Measurements from ENCODE around the gene NFKB1.
A peak's percentile ranks its signal among the peaks of the same experiment; 100 is the strongest.
"Not testable (repeated sequence)": the region's sequence is repeated elsewhere in the genome, so short reads cannot be mapped to it uniquely, and the experiment has no call there.

NFKB1 gene, protein sequence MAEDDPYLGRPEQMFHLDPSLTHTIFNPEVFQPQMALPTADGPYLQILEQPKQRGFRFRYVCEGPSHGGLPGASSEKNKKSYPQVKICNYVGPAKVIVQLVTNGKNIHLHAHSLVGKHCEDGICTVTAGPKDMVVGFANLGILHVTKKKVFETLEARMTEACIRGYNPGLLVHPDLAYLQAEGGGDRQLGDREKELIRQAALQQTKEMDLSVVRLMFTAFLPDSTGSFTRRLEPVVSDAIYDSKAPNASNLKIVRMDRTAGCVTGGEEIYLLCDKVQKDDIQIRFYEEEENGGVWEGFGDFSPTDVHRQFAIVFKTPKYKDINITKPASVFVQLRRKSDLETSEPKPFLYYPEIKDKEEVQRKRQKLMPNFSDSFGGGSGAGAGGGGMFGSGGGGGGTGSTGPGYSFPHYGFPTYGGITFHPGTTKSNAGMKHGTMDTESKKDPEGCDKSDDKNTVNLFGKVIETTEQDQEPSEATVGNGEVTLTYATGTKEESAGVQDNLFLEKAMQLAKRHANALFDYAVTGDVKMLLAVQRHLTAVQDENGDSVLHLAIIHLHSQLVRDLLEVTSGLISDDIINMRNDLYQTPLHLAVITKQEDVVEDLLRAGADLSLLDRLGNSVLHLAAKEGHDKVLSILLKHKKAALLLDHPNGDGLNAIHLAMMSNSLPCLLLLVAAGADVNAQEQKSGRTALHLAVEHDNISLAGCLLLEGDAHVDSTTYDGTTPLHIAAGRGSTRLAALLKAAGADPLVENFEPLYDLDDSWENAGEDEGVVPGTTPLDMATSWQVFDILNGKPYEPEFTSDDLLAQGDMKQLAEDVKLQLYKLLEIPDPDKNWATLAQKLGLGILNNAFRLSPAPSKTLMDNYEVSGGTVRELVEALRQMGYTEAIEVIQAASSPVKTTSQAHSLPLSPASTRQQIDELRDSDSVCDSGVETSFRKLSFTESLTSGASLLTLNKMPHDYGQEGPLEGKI

GRCh38 chr4:102500696-102501446 lies at the start of gene NFKB1:
TSS of gene NFKB1 (plus strand) at chr4:102501359. CDS start at chr4:102525519, 24,160 bp downstream.
- DNase-seq (ENCODE audit: low spot score) = peak; percentile 70
- FAIRE-seq = no peak

- DNase-seq (ENCODE audit: low spot score) = no peak
- FAIRE-seq = no peak
These were observed 48.3 kb upstream of the NFKB1 start for GRCh38 chr4:102452854-102453253.

DNA sequence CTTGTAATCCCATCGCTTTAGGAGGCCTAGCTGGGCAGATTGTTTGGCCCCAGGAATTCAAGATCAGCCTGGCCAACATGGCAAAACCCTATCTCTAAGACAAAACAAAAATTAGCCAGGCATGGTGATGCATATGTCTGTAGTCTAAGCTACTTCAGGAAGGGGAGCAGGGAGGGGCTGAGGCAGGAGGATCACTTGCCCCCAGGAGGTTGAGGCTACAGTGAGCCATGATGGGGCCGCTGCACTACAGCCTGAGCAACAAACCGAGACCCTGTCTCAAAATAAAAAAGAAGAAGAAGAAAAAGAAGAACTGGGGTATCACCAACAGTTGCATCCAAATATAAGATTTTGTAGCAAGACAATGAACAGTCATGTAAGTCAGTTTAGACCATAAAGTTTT lies 47.3 kb upstream of the NFKB1 start:
- DNase-seq (ENCODE audit: low spot score) = no peak
- no peak for FAIRE-seq

GRCh38 chr4:102454268-102454667 lies 46.9 kb upstream of the NFKB1 start:
- DNase-seq (ENCODE audit: low spot score) = no peak
- no peak for FAIRE-seq

GRCh38 chr4:102454981-102455685 lies 46.0 kb upstream of the NFKB1 start:
- FAIRE-seq = no peak
- DNase-seq (ENCODE audit: low spot score) = no peak

- FAIRE-seq (no peak), DNase-seq (ENCODE audit: low spot score) (no peak)
These were observed 45.4 kb upstream of the NFKB1 start for GRCh38 chr4:102455750-102456149.

- FAIRE-seq = no peak
These were observed 34.9 kb upstream of the NFKB1 start for GRCh38 chr4:102466298-102466697.

DNA sequence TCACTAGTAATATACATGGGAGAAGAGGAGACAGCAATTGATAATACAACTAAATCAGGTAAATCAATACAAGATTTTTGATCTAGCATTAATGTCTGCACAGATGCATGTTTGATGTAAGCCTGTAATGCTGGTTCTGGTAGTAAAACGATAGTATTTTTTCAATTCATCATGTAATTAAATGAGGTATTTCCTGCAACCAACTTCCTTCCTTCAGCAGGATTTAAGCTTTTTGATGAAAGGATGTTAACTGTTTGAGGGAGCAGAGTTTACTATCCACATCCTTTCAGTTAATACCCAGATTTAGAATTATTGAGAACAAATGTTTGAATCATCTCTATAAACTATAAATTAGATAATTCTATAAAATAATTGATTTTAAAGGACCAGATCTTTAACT lies 31.4 kb upstream of the NFKB1 start:
- FAIRE-seq (no peak), DNase-seq (ENCODE audit: low spot score) (no peak)

More at GRCh38 chr4:102466298-102466697, 34.9 kb upstream of the NFKB1 start:
- no peak for DNase-seq (ENCODE audit: low spot score)

- no peak for FAIRE-seq
- no peak for DNase-seq (ENCODE audit: low spot score)
These were observed 28.6 kb upstream of the NFKB1 start for GRCh38 chr4:102472441-102473013.

GRCh38 chr4:102473476-102473875 lies 27.7 kb upstream of the NFKB1 start:
- FAIRE-seq (no peak), DNase-seq (ENCODE audit: low spot score) (no peak)

GRCh38 chr4:102474736-102475504 lies 26.2 kb upstream of the NFKB1 start:
- DNase-seq (ENCODE audit: low spot score) (no peak), FAIRE-seq (no peak)

DNA sequence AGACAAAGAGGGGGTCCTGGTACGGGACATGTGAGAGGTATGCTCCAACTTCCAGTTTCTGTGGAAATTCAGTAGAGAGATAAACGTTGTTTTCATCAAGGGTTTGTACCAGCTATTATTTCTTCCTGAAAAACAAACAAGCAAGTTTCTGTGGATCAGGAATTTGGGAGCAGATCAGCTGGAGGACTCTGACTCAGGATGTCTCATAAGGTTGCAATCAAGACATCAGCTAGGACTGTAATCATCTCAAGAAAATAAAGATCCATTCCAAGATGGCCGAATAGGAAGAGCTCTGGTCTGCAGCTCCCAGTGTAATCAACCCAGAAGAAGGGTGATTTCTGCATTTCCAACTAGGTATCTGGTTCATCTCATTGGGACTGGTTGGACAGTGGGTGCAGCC lies 23.5 kb upstream of the NFKB1 start:
- no peak for FAIRE-seq
- no peak for DNase-seq (ENCODE audit: low spot score)

- DNase-seq (ENCODE audit: low spot score) (no peak), FAIRE-seq (no peak)
These were observed 23.0 kb upstream of the NFKB1 start for GRCh38 chr4:102478186-102478585.

- not testable (repeated sequence) for FAIRE-seq; DNase-seq (ENCODE audit: low spot score)
These were observed 21.3 kb upstream of the NFKB1 start for GRCh38 chr4:102479832-102480231.

DNA sequence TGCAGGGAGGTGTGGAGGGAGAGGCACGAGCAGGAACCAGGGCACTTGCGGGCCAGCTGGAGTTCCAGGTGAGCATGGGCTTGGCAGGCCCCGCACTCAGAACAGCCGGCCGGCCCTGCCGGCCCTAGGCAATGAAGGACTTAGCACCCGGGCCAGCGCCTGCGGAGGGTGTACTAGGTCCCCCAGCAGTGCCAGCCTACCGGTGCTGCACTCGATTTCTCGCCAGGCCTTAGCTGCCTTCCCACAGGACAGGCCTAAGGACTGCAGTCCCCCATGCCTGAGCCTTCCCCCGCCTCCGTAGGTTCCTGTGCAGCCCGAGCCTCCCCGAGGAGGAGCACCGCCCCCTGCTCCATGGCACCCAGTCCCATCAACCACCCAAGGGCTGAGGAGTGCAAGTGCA lies 18.0 kb upstream of the NFKB1 start:
- FAIRE-seq (no peak), DNase-seq (ENCODE audit: low spot score) (no peak)

DNA sequence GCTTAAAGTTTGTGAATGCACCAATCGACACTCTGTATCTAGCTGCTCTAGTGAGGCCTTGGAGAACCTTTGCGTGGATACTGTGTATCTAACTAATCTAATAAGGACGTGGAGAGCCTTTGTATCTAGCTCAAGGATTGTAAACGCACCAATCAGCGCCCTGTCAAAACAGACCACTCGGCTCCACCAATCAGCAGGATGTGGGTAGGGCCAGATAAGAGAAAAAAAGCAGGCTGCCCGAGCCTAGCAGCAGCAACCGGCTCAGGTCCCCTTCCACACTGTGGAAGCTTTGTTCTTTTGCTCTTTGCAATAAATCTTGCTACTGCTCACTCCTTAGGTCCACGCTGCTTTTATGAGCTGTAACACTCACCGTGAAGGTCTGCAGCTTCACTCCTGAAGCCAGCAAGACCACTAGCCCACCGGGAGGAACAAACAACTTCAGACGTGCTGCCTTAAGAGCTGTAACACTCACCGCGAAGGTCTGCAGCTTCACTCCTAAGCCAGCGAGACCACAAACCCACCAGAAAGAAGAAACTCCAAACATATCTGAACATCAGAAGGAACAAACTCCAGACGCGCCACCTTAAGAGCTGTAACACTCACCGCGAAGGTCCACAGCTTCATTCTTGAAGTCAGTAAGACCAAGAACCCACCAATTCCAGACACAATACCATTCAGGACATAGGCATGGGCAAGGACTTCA lies 17.0 kb upstream of the NFKB1 start:
- not testable (repeated sequence) for DNase-seq (ENCODE audit: low spot score); FAIRE-seq

DNA sequence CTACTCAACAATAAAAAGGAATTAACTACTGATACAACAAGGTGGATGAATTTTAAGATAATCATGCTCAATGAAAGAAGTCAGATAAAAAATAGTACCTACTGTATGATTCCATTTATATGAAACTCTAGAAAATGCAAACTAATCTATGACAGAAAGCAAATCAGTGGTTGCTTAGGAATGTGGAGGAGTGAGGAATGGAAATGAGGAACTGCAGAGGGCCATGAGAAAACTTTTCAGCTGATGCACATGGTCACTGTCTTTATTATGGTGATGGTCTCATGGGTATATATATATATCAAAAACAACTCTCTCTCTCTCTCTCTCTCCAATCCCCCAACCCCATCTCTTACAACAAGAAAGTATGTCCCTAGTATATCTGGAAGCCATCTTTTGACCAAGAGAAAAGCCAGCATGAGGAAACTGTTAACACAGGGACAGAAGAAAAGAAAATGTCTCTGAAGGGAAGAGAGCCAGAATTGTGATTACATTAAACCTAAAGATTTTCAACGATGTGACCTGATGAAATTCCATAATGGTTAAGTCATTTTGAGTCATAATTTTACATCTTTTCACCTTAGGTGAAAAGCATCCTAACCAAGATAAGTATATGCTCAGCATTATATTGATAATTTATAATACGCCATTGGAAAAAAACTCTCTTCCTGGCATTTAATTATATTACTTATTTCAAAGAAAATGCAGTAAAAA lies 8.5 kb upstream of the NFKB1 start:
- FAIRE-seq (no peak), DNase-seq (ENCODE audit: low spot score) (no peak)

GRCh38 chr4:102493257-102493656 lies 7.9 kb upstream of the NFKB1 start:
- FAIRE-seq (no peak), DNase-seq (ENCODE audit: low spot score) (no peak)

Data from RCC 7860 (cell line).